Neural progenitor cell (in vitro differentiated cells): Measurements from ENCODE around the gene TMEM132E.

Source experiments
- CTCF ChIP-seq: fragments of 200-600 bp; sonication (generic); IDR thresholded peaks from 2 replicates; pipeline ENCODE4 v1.5.1; 2017; ENCODE audit warnings: antibody characterized with exemption, mild to moderate bottlenecking
- EZH2 ChIP-seq: fragments of 200-600 bp; sonication (generic); IDR thresholded peaks from 2 replicates; pipeline ENCODE4 v1.6.1; 2017; ENCODE audit warnings: antibody characterized with exemption, mild to moderate bottlenecking, moderate library complexity

DNA sequence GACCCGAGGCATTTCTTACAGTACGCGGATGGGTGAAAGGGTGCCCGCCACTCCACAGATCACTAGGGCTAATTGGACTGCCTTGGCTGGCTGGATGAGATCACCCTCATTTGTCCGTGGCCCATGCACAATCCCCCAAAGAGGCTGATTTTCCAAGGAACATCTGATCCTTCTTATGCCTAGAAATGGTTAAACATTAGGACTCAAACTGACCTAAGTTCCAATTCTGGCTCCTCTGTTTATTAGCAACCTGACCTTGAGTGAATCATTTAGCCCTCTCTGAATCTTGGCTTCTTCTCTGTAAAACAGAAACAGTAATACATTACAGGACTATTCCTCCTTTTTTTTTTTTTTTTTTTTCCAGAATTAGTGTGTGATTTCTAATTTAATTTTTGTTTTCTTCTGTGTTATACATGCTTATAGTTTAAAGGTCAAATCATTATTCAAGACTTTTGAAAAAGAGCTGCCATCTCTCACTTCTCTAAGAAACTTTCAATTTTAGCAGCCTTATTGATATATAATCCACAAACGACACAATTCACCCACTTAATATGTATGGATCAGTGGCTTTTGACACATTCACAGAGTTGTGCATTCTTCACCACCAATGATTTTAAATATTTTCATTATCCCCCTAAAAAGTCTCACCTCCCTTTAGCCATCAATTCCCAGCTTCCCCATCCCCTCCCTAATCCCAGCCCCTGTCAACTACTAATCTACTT lies 45.4 kb upstream of the TMEM132E start:
- no peak for TF ChIP-seq CTCF
- TF ChIP-seq EZH2 = no peak
